Measurements from ENCODE around the gene SHOC2. TPM values are rescaled to one million over a fixed set of nuclear protein-coding genes. Genes with fewer than 3 reads are reported as not detected.

SHOC2 gene
- total and polyA plus RNA-seq, 2 of the 13 experiments (the other 11 are each of a cell fraction or from before 2014, with no cell fraction given) = 8.6 to 25.5 TPM

GRCh38 chr10:110880012-110880411 lies 39.4 kb upstream of the SHOC2 start (continued):
- no peak for TF ChIP-seq ZNF446 (CRISPR knock-in tag; IDR thresholded peaks at IDR 0.05)

GRCh38 chr10:110881247-110881646 lies 38.2 kb upstream of the SHOC2 start:
- Histone ChIP-seq H3K9ac (ENCODE audit: insufficient read depth, low read depth, low read length) (no peak overlapping the region), H3K79me2 (ENCODE audit: insufficient read depth, low read length) (no peaks in the 10 kb centered on the region), H3K9me3 (ENCODE audit: low read length) (no peaks in the 10 kb centered on the region), H3K27ac (ENCODE audit: extremely low read length, insufficient read depth, low read length) (no peak overlapping the region), H3K4me2 (ENCODE audit: low read depth, low read length) (no peak overlapping the region), H3K36me3 (replicated peaks in 1 of 2; ENCODE audit: control insufficient read depth in 1 of 2, insufficient read depth in 2 of 2, low read length in 2 of 2) (peaks cover 1 to 51% of the 10 kb centered on the region in 2 experiments), H3K4me3 (replicated peaks in 1 of 3; ENCODE audit: insufficient read depth in 1 of 3, low read depth in 2 of 3, low read length in 3 of 3) (no peak overlapping the region), H3K4me1 (ENCODE audit: insufficient read depth, low read length) (peaks cover 18% of the 10 kb centered on the region), H4K20me1 (ENCODE audit: insufficient read depth, low read length) (no peaks in the 10 kb centered on the region), H2AFZ (ENCODE audit: low read length) (no peak overlapping the region), H3K27me3 (ENCODE audit: control insufficient read depth in 1 of 2, insufficient read depth in 2 of 2, low read length in 2 of 2) (no peaks in the 10 kb centered on the region)
- ChIA-PET CTCF (ENCODE audit: low intra/inter-chr PET ratio, low total read pairs) (no interaction called here), POLR2A (interaction anchor here (0.6 kb wide), 1 partner anchor 10 kb away, joined by 3 read pairs; the partner anchor contains the start of gene PDCD4)
- WGBS (ENCODE audit: low lambda C conversion rate) = 97% methylated on average over 9 of the region's 9 CpGs
- BruUV-seq (replicated peaks) = no TSS peak
- no peak for TF ChIP-seq ZNF547 (CRISPR knock-in tag; IDR thresholded peaks at IDR 0.05)
- intact Hi-C loops (cut with micrococcal nuclease; ENCODE audit: unreplicated experiment) (no loop called here), in situ Hi-C loops (cut with HindIII; ENCODE audit: extremely low pct_ligation_motif_present, low pct_unique_long_range_greater_than_20kb) (loop anchor here (25.0 kb wide), 1 partner anchor 269 kb away; no protein-coding TSS in a partner anchor)
- FAIRE-seq (no peak), ATAC-seq (no peak), DNase-seq (ENCODE audit: low spot score) (no peak)

- WGBS (ENCODE audit: low lambda C conversion rate) = 77% methylated on average over 4 of the region's 4 CpGs
- DNase-seq (ENCODE audit: low spot score) (no peak), ATAC-seq (no peak), FAIRE-seq (no peak)
- CTCF ChIA-PET (ENCODE audit: low intra/inter-chr PET ratio, low total read pairs) = no interaction called here
- BruUV-seq (replicated peaks) = no TSS peak
- intact Hi-C loops (cut with micrococcal nuclease; ENCODE audit: unreplicated experiment) (no loop called here), in situ Hi-C loops (cut with HindIII; ENCODE audit: extremely low pct_ligation_motif_present, low pct_unique_long_range_greater_than_20kb) (loop anchor here (25.0 kb wide), 1 partner anchor 270 kb away; no protein-coding TSS in a partner anchor)
- Histone ChIP-seq H3K4me3 (replicated peaks in 1 of 3; ENCODE audit: insufficient read depth in 1 of 3, low read depth in 2 of 3, low read length in 3 of 3) (no peak overlapping the region), H3K4me1 (ENCODE audit: insufficient read depth, low read length) (peaks cover 12% of the 10 kb centered on the region), H3K27me3 (ENCODE audit: control insufficient read depth in 1 of 2, insufficient read depth in 2 of 2, low read length in 2 of 2) (no peaks in the 10 kb centered on the region), H3K9ac (ENCODE audit: insufficient read depth, low read depth, low read length) (no peak overlapping the region), H3K9me3 (ENCODE audit: low read length) (no peaks in the 10 kb centered on the region), H3K36me3 (replicated peaks in 1 of 2; ENCODE audit: control insufficient read depth in 1 of 2, insufficient read depth in 2 of 2, low read length in 2 of 2) (peaks cover 2 to 51% of the 10 kb centered on the region in 2 experiments), H3K79me2 (ENCODE audit: insufficient read depth, low read length) (no peaks in the 10 kb centered on the region), H3K27ac (ENCODE audit: extremely low read length, insufficient read depth, low read length) (no peak overlapping the region), H3K4me2 (ENCODE audit: low read depth, low read length) (no peak overlapping the region), H2AFZ (ENCODE audit: low read length) (no peak overlapping the region), H4K20me1 (ENCODE audit: insufficient read depth, low read length) (no peaks in the 10 kb centered on the region)
- POLR2A ChIA-PET = interaction anchor here (0.6 kb wide), 1 partner anchor 11 kb away, joined by 3 read pairs; the partner anchor contains the start of gene PDCD4
- no peak for TF ChIP-seq KDM6A (CRISPR knock-in tag; IDR thresholded peaks at IDR 0.05; ENCODE audit: low read depth)
- no peak for TF ChIP-seq NCOA2 (CRISPR knock-in tag; IDR thresholded peaks at IDR 0.05)
- no peak for TF ChIP-seq ZBTB4 (CRISPR knock-in tag; IDR thresholded peaks at IDR 0.05; ENCODE audit: borderline replicate concordance)
- no peak for TF ChIP-seq THAP9 (CRISPR knock-in tag; IDR thresholded peaks at IDR 0.05; ENCODE audit: borderline replicate concordance)
- TF ChIP-seq ZNF549 (CRISPR knock-in tag; IDR thresholded peaks at IDR 0.05) = no peak
- no peak for TF ChIP-seq RBFOX2 (IDR thresholded peaks at IDR 0.05; ENCODE audit: low read depth, low read length)
- TF ChIP-seq ZBTB37 (CRISPR knock-in tag; IDR thresholded peaks at IDR 0.05) = no peak
Observed at GRCh38 chr10:110881905-110882304, 37.5 kb upstream of the SHOC2 start.
